OCI-LY3 (cell line): ENCODE measurements around the gene IQGAP1.

Experiments
- EZH2phosphoT487 ChIP-seq: fragments of 200-600 bp; shearing (Covaris generic); IDR thresholded peaks from 2 replicates; pipeline ENCODE4 v1.6.1; 2018; ENCODE audit warnings: antibody characterized with exemption, mixed run types, low read depth
- TF ChIP-seq, protein P1 (sequence below): fragments of 200-600, 300-600 bp; sonication (generic); IDR thresholded peaks from 2 replicates; pipeline ENCODE4 v1.5.1; 2014; ENCODE audit warnings: antibody characterized with exemption, low read length, low read depth

DNA sequence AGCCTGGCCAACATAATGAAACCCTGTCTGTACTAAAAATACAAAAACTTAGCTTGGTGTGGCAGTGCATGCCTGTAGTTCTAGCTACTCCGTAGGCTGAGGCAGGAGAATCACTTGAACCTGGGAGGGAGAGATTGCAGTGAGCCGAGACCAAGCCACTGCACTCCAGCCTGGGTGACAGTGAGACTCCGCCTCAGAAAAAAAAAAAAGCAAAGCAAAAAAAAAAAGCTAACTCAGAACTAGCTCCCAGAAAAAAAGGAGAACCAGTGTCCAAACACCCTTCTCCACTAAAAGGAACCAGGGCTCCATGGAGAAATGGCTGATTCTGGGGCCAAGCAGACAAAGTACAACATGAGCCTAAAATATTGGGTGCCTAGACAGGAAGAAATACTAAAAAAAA is 124.9 kb downstream of the IQGAP1 start:
- TF ChIP-seq, protein P1, sequence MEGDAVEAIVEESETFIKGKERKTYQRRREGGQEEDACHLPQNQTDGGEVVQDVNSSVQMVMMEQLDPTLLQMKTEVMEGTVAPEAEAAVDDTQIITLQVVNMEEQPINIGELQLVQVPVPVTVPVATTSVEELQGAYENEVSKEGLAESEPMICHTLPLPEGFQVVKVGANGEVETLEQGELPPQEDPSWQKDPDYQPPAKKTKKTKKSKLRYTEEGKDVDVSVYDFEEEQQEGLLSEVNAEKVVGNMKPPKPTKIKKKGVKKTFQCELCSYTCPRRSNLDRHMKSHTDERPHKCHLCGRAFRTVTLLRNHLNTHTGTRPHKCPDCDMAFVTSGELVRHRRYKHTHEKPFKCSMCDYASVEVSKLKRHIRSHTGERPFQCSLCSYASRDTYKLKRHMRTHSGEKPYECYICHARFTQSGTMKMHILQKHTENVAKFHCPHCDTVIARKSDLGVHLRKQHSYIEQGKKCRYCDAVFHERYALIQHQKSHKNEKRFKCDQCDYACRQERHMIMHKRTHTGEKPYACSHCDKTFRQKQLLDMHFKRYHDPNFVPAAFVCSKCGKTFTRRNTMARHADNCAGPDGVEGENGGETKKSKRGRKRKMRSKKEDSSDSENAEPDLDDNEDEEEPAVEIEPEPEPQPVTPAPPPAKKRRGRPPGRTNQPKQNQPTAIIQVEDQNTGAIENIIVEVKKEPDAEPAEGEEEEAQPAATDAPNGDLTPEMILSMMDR, result no peak
- no peak for TF ChIP-seq EZH2phosphoT487
